Measurements from ENCODE around the gene BAIAP2.

GRCh38 chr17:81121841-81122733 lies 87.1 kb downstream of the BAIAP2 start:
- TF ChIP-seq, protein P1, sequence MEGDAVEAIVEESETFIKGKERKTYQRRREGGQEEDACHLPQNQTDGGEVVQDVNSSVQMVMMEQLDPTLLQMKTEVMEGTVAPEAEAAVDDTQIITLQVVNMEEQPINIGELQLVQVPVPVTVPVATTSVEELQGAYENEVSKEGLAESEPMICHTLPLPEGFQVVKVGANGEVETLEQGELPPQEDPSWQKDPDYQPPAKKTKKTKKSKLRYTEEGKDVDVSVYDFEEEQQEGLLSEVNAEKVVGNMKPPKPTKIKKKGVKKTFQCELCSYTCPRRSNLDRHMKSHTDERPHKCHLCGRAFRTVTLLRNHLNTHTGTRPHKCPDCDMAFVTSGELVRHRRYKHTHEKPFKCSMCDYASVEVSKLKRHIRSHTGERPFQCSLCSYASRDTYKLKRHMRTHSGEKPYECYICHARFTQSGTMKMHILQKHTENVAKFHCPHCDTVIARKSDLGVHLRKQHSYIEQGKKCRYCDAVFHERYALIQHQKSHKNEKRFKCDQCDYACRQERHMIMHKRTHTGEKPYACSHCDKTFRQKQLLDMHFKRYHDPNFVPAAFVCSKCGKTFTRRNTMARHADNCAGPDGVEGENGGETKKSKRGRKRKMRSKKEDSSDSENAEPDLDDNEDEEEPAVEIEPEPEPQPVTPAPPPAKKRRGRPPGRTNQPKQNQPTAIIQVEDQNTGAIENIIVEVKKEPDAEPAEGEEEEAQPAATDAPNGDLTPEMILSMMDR (IDR thresholded peaks at IDR 0.05) = no peak
- no peak for TF ChIP-seq POLR2A (IDR thresholded peaks at IDR 0.05)
